ENCODE results near the gene WDR74.

WDR74 gene

DNA sequence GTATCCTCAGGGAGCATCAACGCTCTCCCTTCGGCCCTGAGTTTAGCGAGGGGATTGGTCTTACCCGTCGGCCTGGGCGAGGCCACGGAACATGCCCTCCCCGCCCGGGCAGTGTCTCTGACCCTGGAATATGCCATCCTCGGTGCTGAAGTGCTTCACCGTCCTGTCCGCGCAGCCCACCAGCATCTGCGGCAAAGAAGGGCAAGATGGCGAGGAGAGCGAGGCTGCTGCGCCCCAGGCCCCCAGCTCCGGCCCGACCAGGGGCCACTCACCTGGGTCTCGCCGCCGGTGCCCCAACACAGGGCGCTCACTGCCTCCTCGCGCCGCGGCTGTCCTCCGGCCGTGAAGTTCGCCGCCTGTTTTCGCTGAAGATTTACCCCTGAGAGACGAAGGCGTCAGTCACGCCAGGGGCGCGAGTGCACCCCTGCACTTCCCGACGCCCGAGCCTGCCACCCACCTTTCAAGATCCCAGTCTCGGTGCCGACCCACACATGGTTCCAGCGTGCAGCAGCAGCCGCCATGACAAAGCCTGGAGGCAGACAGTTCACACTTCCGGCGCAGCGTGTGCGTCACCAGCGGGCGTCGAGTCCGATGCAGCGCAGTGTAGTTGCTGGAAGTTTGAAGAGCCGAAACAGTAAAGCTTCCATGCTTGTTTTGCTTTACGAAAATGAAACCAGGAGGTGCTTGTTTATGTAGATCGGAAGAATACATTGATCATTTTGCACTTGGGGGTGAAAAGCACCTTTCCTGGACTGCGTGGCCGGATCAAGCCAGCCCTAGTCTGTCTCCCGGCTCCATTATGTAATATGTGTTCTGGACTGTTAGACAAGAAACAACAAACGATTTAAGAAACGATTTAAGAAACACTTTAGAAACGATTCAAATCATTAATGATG, at the start of gene WDR74:
WDR74 (minus strand) TSS at position 541 of the 896 bp plus-strand sequence; CDS start at position 521, 20 bp downstream.
- no peak for TF ChIP-seq GATA2 (IDR thresholded peaks at IDR 0.05; ENCODE audit: low read depth, low read length)
- no peak for TF ChIP-seq GATA3 (IDR thresholded peaks at IDR 0.05; ENCODE audit: low read depth, low read length)

DNA sequence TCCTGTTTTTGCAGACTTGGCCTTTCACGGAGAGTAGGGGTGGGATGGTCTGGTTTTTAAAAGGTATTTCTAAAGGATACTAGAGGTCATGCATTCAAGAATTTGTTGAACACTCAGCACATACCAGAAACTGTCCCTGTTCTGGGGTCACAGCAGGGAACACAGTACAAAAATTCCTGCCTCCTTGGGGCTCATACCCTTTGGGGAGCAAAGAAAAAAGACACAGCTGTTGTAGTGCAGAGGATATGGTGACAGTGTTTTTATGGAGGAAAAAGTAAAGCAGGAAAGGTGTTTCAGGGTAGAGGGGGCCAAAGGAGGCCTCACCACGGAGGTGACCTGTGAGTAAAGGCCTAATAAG, 49.7 kb upstream of the WDR74 start:
- TF ChIP-seq GATA3 (IDR thresholded peaks at IDR 0.05; ENCODE audit: low read depth, low read length) (no peak), GATA2 (IDR thresholded peaks at IDR 0.05; ENCODE audit: low read depth, low read length) (no peak)

GRCh38 chr11:62888406-62888805, 49.0 kb upstream of the WDR74 start:
- TF ChIP-seq GATA2 (IDR thresholded peaks at IDR 0.05; ENCODE audit: low read depth, low read length) (no peak), GATA3 (IDR thresholded peaks at IDR 0.05; ENCODE audit: low read depth, low read length) (no peak)

DNA sequence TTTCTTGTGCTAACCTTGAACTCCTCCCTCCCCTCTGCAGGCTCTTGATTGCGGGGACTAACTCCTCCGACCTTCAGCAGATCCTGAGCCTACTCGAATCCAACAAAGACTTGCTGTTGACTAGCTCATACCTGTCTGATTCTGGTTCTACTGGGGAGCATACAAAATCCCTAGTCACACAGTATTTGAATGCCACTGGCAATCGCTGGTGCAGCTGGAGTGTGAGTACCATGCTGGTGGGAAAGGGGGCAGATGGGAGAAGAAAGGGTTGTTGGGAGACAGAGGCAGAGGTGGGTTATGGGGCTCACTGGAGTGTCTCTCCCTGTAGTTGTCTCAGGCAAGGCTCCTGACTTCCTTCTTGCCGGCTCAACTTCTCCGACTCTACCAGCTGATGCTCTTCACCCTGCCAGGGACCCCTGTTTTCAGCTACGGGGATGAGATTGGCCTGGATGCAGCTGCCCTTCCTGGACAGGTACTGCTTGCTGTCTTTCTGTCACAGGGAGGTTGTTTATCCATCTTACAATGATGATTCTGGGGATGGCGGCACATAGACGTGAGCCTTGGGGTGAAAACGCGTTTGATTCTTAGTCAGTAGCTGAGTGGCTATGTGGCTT, 45.9 kb upstream of the WDR74 start:
- TF ChIP-seq GATA2 (IDR thresholded peaks at IDR 0.05; ENCODE audit: low read depth, low read length) (no peak), GATA3 (IDR thresholded peaks at IDR 0.05; ENCODE audit: low read depth, low read length) (no peak)

DNA sequence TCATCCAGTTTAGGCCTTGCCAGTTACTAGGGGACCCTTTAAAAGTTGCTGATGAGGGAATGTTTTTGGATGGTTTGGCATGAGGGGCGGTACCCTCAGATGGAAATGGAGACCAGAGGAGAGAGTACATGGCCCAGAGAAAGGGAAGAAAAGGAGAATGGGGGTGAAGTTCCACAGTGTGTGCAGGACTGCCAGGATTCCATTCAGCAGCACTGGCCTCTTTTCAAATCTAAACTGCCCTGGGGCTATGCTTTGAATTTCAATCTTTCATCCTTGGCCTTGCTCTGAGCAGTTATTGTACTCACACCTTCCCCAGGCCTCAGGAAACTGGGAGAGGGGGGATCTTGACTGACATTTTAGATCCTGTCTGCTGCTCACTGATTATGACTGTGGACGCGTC, 44.3 kb upstream of the WDR74 start:
- TF ChIP-seq GATA2 (IDR thresholded peaks at IDR 0.05; ENCODE audit: low read depth, low read length) (no peak), GATA3 (IDR thresholded peaks at IDR 0.05; ENCODE audit: low read depth, low read length) (no peak)

GRCh38 chr11:62882788-62883501, 43.6 kb upstream of the WDR74 start:
- TF ChIP-seq GATA2 (IDR thresholded peaks at IDR 0.05; ENCODE audit: low read depth, low read length) (no peak), GATA3 (IDR thresholded peaks at IDR 0.05; ENCODE audit: low read depth, low read length) (no peak)

- TF ChIP-seq GATA3 (IDR thresholded peaks at IDR 0.05; ENCODE audit: low read depth, low read length) (no peak), GATA2 (IDR thresholded peaks at IDR 0.05; ENCODE audit: low read depth, low read length) (no peak)
These were observed 43.0 kb upstream of the WDR74 start for GRCh38 chr11:62882431-62882749.

DNA sequence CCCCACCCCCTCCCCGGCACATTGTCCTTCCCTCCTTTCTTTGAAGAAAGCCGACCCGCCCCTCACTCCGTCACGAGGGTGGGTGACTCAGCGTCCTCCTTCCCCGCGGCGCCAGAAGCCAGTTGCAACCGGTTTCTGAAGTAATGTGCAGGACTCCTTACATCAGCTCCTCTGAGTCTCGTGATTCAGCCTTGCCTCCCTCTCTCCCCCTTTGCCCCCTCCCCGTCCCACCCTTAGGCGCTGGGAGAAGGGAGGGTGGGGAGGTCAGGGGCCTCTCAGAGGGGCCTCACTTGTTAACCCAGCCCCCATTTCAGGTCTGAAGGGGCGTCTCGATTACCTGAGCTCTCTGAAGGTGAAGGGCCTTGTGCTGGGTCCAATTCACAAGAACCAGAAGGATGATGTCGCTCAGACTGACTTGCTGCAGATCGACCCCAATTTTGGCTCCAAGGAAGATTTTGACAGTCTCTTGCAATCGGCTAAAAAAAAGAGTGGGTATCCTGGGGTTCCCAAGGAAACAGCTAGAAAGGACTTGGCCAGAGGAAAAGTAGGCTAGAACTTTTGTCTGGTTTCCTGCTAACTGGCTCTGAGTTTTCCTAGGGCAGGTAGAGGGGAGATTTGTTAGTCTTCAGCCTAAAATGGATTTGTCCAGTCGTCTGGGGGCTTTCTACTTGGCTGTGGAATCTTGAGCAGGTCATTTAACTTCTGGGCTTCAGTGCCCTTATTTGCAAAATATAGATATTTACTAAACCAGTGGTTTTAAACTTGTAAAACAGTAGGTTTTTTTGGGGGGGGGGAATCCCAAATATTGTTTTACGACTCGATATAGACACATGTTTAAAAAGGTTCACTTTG, 42.4 kb upstream of the WDR74 start:
- TF ChIP-seq GATA3 (IDR thresholded peaks at IDR 0.05; ENCODE audit: low read depth, low read length) (no peak), GATA2 (IDR thresholded peaks at IDR 0.05; ENCODE audit: low read depth, low read length) (no peak)

- TF ChIP-seq GATA3 (IDR thresholded peaks at IDR 0.05; ENCODE audit: low read depth, low read length), result no peak
- TF ChIP-seq GATA2 (IDR thresholded peaks at IDR 0.05; ENCODE audit: low read depth, low read length), result no peak
These were observed 41.6 kb upstream of the WDR74 start, which contains the start of gene SLC3A2 for GRCh38 chr11:62880803-62881578. Gene SLC3A2 (plus strand): TSS chr11:62880896. CDS start chr11:62881024, 128 bp downstream.

DNA sequence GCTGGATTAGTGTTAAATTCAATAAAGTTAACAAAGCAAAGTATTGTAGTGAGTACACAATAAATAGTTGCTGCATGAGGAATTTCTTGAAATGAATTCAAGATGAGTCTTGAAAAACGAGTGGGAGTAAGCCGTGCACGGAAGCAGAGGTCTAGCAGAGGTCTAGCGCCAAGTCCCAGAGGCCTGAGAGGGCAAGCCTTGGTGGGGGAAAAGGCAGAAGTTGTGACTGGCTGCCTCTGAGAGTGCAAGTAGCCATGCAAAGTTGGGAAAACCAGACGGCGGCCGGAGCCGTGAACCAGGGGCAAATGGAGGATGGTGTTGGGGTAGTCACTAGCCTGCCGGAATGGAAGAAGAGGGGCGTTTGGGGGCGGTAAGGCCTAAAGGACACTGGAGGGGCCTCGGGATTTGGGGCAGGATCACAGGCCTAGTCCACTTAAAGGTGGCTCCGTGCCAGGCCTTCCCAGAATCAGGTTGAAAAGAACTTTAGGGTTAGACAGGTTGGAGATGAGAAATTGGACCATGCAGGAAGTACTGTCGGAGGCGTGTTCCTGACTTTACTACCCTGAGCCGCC, 40.9 kb upstream of the WDR74 start:
- TF ChIP-seq GATA3 (IDR thresholded peaks at IDR 0.05; ENCODE audit: low read depth, low read length) (no peak), GATA2 (IDR thresholded peaks at IDR 0.05; ENCODE audit: low read depth, low read length) (no peak)

- no peak for TF ChIP-seq GATA3 (IDR thresholded peaks at IDR 0.05; ENCODE audit: low read depth, low read length)
- no peak for TF ChIP-seq GATA2 (IDR thresholded peaks at IDR 0.05; ENCODE audit: low read depth, low read length)
These were observed 40.0 kb upstream of the WDR74 start for GRCh38 chr11:62879235-62879978.

DNA sequence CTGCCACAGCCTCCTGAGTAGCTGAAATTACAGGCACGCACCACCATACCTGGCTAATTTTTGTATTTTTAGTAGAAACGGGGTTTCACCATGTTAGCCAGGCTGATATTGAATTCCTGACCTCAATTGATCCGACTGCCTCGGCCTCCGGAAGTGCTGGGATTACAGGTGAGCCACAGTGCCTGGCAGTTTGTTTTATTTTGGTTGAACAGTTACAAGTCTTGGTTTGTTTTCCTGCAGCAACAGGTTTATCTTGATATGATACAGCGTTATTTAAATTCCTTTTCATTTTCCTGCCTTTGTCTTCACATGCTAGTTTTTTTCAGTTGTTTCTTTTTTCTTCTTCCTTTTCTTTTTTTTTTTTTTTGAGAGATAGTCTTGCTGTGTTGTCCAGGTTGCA, 37.3 kb upstream of the WDR74 start:
- no peak for TF ChIP-seq GATA2 (IDR thresholded peaks at IDR 0.05; ENCODE audit: low read depth, low read length)
- TF ChIP-seq GATA3 (IDR thresholded peaks at IDR 0.05; ENCODE audit: low read depth, low read length), result no peak
